NCI-H1048 (cell line): ENCODE measurements around the gene EGFL7.
"Not testable (repeated sequence)": the region's sequence is repeated elsewhere in the genome, so short reads cannot be mapped to it uniquely, and the experiment has no call there.

ENCODE experiments used
- DNase-seq: peaks from one replicate; lab custom pipeline; 2025; lab: John Stamatoyannopoulos, UW

The EGFL7 gene

DNA sequence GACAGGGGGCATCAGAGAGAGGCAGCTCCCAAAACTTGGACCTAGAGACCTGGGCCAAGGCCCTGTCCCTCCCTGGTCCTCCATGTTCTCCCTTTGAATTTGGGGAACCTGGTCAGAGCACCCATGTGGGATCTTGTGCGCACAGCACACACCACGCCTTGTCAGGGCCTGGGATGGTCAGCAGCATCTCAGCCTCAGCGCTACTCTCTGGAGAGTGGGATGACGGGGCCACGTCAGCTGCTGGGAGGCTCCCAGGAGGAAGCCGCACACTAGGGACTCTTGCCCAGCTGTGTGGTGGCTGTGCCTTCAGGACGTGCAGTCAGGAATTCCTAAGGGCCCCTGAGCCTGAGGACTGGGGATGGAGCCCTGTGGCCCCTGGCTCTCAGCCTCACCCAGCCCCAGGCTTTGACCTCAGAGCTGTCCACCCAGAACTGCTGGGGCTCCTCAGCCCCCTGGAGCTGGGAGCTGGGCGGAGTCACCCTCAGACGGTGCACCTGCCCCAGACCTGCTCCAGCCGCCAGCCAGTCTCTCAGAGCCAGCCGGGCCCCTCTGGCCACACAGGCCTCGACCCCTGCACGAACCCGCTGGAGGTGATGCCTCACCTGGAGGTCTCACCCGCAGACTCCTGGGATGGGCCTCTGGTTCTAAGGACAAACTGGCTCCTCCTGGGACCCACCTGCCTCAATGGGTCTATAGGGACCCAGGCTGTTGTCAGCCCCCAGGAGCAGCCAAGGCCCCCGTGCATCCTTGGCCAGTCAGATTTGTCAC, 38.3 kb upstream of the EGFL7 start:
- DNase-seq = no peak

DNA sequence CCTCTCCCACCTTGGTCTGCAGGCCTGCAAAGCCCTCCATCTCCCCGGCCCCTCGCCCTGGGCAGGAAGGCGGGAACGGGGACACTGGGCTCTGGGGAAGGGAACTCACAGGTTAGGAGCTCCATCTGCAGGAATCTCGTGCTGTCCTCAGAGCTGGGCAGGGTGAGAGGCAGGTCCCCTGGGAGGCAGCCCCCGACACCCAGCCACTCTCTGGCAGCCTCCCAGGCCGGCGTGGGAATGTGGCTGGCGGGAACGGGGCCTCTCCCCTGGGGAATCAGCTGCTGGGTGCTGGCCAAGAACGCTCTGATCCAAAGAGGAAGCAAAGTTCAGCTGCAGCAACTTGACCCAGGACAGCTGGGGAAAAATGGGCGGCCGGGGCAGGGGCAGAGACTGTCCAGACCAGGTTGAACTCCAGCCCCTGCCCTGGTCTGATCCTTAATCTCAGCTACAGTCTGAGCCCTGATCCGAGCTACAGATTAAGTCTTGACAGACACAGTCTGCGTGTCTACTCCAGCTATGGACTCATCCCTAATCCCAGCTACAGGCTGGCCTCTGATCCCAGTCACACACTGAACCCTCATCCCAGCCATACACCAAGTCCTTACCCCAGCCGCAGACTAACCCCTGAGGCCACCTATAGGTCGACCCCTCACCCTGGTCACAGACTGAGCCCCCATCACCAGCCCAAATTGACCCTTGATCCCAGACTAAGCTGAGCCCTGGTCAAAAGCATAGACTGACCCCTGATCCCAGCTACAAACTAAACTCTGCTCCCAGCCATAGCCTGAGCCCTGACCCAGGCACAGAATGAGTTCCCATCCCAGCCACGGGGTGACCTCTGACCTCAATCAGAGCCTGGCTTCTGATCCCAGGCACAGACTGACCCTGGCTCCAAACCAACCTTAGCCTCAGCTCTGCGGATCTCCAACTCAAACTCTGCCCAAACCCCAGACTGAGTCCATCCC, 37.3 kb upstream of the EGFL7 start:
- no peak for DNase-seq

DNA sequence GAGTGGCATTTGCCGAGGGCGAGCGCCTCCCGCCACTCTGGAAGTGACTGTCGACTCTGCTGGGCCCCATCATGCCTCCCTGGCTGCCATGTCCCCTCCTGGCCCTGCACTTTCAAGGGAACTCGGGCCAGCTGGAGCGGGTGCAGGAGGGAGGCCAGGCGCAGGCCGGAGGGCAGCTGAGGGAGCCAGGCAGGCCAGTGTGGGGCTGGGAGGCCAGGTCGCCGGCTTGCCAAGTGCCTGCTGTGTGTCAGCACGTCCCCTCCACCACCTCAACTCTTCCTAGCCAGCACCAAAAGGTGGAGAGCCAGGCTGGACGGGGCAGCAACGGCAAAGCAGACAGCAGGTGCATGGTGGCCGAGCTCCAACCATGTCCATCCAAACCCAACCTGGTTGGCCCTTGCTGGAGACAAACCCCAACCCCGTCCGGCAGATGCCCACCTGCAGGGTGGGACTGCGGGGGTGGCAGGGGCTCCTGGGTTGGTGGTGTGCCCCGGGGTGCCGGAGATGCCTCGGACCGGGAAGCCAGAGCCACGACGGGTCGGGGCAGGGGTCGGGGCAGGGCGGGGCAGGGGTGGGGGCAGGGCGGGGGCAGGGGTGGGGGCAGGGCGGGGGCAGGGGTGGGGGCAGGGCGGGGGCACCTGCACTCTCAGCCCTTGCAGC, 36.5 kb upstream of the EGFL7 start:
- DNase-seq = no peak

- no peak for DNase-seq
Measured at GRCh38 chr9:136626740-136627642, 35.7 kb upstream of the EGFL7 start.

GRCh38 chr9:136627703-136628102, 35.0 kb upstream of the EGFL7 start:
- DNase-seq = no peak

DNA sequence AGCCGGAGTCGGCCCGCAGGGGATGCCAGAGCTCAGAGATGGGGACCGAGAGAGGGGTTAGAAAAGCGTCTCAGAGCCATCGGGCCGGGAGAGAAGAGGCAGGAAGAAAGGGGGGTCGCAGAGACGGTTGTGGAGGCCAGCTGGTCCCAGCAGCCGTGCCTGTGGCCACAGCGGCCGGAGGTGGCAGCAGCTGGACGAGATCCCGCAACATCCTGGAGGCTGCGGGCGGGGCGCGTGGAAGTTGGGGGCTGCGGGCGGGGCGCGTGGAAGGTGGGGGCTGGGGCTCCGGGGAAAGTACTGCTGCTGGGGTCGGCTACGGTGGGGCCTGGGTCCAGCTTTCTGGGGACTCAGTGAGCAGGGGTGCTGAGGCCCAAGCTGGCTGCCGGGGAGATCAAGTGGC, 34.4 kb upstream of the EGFL7 start:
- no peak for DNase-seq

GRCh38 chr9:136629001-136629878, 33.5 kb upstream of the EGFL7 start:
- DNase-seq = no peak

DNA sequence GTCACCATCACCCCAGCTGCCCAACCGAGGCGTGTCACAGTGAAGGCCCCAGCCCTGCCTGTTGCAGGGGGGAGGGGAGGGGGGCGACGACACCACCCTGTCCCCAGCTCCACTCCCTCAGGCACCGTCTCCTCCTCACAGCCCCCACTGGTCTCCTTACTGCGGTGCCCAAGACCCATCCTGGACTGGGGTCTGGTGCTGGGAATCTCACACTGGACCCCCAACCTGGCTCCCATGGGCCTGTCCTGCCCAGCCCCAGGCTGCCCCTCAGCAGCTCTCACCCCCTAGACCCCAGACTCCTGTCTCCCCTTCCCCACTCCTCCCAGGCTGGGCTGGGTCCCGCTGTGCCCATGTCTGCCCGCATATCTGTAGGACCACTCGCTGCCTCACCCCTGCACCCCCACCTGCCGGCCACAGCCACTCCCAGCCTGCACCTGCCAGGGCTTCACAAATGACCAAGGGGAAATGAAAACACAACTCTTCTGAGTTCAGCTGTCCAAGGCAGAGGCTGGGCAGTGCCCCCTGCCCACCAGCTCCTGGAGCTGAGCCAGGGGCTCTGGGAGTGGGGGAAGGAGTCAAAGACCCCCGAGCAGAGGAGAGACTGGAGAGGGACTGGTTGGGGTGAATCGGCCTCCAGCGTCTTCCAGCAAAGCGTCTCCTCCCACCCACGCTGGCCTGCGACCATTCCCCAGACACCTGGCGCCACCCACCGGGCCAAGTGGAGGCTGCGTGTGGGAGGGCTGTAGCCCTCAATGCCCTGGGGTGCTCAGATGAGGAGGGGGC, 32.6 kb upstream of the EGFL7 start:
- DNase-seq = no peak

- no peak for DNase-seq
Measured at GRCh38 chr9:136630662-136630992, 32.1 kb upstream of the EGFL7 start.

DNA sequence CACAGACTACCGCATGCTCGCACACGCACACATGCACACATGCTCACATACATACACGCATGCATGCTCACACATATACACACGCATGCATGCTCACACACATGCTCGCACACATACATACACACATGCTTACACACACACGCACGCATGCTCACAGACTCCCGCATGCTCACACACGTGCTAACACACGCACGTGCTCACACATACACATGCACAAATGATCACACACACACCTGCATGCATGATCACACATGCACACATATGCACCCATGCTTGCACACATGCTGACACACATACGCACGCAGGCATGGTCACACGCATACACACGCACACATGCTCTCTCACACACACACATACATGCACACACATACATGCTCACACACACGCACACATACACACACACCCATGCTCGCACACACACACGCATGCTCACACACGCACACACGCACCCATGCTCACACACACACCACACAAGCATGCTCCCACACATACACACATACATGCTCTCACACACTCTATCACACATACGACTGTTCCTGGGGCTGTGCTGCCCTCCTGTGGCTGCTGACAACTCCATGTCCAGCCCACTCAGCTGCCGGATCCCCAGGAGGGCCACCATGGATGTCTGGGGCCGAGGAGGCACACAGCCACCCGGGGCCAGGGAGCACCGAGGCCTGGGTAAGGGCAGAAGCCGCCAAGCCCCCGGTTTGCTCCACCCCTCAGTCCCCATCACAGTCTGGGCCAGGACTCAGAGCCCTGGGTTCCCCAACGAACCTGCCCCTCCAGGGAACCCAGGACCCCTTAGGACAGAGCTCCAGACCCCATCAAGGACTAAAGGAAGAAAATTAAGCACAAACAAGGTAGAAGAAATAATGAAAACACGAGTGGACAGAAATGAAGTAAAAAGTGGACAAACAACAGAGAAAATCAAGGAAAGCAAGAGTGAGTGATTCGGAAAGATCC, 31.4 kb upstream of the EGFL7 start:
- no peak for DNase-seq

DNA sequence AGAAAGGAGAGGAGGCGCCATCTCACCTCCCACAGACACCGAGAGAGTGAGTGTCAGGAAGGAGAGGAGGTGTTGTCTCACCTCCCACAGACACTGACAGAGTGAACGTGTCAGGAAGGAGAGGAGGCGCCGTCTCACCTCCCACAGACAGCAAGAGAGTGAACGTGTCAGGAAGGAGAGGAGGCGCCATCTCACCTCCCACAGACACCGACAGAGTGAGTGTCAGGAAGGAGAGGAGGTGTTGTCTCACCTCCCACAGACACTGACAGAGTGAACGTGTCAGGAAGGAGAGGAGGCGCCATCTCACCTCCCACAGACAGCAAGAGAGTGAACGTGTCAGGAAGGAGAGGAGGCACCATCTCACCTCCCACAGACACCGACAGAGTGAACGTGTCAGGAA, 30.6 kb upstream of the EGFL7 start:
- not testable (repeated sequence) for DNase-seq

- DNase-seq = not testable (repeated sequence)
Measured at GRCh38 chr9:136632491-136633106, 30.1 kb upstream of the EGFL7 start.

DNA sequence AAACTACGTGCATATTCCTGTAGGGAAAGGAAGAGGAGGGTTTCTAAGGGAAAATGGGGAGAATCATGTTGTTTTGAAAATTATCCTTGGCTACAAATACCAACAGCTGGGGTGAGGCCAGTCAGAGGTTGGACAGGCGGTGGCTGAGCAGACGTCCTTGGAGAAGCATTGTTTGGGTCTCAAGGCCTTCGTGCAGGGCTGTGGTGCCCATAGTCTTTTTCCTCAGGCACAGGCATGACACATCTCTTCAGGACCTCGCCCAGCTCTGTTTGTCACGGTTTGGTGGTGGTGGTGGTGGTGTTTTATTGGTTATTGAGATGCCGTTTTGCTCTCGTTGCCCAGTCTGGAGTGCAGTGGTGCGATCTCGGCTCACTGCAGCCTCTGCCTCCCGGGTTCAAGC, 27.8 kb upstream of the EGFL7 start:
- DNase-seq = no peak

GRCh38 chr9:136640171-136641111, 22.3 kb upstream of the EGFL7 start:
- no peak for DNase-seq

DNA sequence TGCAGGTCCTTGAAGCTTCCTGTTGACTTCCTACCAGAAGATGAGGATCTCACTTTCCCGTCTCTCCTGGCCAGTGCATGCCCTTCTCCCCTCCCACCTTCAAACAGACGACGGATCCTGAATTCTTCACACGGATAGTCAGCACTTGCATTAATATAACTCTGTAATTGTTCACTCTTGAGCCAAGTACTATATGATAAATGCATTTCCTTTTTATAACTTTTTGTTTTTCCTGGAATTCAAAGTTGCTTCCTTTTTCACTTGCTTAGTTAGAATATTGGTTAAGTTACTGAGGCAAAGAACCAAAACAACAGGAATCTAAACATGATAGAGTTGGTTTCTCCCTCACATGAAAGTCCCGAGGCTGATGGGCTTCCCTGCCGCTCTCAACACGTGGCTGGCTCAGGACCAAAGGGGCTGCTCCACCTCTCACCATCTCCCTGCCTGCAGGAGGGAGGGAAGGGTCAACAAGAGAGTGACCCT, 20.2 kb upstream of the EGFL7 start:
- no peak for DNase-seq

DNA sequence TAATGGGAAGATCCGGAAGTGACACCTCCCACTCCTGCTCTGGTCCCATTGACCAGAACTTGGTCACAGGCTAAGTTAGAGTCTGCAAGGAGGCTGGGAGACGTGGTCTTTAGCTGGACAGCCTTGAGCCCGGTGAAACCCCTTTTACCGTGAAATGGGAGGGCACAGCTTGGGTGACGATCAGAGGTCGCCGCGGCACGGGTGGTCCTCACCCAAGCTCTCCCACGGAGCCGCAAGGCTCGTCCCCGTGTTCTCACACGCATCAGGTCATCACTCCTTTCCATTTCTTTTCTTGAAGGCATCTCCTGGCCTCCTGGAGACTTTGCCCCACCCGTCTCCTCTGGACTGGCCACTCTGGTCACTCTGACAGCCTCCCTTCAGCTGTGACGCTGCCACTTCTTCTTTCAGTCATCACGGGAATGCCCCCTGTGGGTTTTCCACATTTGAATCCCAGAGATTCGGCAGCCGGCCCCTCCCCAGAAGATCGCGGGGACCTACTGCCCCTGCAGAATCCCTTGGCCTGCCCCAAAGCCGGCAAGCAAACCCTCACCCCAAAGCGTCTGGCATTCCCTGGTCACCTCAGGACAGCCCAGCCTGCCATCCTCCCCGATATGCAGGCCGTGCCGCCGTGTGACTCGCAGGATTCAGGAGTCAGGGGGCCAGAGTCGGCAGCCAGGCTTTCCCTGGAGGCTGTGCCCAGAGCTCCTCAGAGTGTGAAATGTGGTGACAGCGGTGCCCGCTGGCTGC, 18.9 kb upstream of the EGFL7 start:
- no peak for DNase-seq

DNA sequence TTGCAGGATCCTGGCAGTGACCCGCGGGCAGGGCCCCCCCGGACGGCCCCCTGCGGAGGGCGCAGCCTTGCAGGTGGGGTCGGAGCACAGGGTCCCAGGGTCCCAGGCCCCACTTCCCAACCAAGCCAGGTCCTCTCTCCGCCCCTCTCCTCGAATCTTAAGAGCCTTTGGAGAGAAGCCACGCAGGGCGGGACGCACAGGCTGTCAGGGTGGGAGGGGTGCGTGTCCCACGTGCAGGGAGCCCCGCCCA, 18.4 kb upstream of the EGFL7 start:
- DNase-seq = peak; percentile 66
